HepG2 (cell line): Measurements from ENCODE around the gene BRIP1. TPM values are rescaled to one million over a fixed set of nuclear protein-coding genes. Genes with fewer than 3 reads are reported as not detected.

ENCODE experiments used
- ATAC-seq: fragments of 200-7000 bp; cut with Tn5 transposase; 3 replicates; pipeline ENCODE4 v1.9.1; 2020; ENCODE audit warnings: mild to moderate bottlenecking, moderate library complexity
- BruUV-seq: library from RNA; stranded (reverse); fragments of 400-500 nt; replicated peaks from 2 replicates; lab custom pipeline; 2021; lab: Mats Ljungman, UMichigan
- CTCF ChIA-PET: fragments of 300-600 bp; formaldehyde crosslinking; extraction: SDS; loops from one replicate; lab custom pipeline; 2021; ENCODE audit warnings: low total read pairs, inconsistent platforms, low intra/inter-chr PET ratio; lab: Yijun Ruan, JAX
- POLR2A ChIA-PET: fragments of 350-600 bp; sonication (Branson Sonifier 250); formaldehyde crosslinking; loops from one replicate; lab custom pipeline; 2020; ENCODE audit warnings: antibody characterized with exemption, inconsistent platforms; lab: Yijun Ruan, JAX
- DNase-seq: peaks from one replicate; pipeline ENCODE4 v3.0.0-alpha.2; 2015; ENCODE audit warnings: low spot score
- FAIRE-seq: peaks from 3 replicates; lab custom pipeline; 2011; peaks lifted over from hg19 to GRCh38; lab: Jason Lieb, UNC
- H2AFZ ChIP-seq: one replicate; pipeline ENCODE4 v1.6.1; 2011; ENCODE audit warnings: low read length, inconsistent platforms
- H3K27ac ChIP-seq: fragments of 300-600 bp; 3 replicates; pipeline ENCODE4 v1.8.0; 2011; ENCODE audit warnings: mixed run types, mild to moderate bottlenecking, mixed read lengths, low read length, inconsistent platforms; ENCODE audit not compliant: insufficient read depth; ENCODE audit errors: extremely low read length
- H3K27me3 ChIP-seq, 2 experiments: fragments of 200-600 bp in 1 of 2; 2 replicates in 1 of 2; 3 replicates in 1 of 2; pipeline versions ENCODE4 v1.6.0 to v1.8.0; 2011; ENCODE audit warnings: low read length in 2 of 2, mild to moderate bottlenecking in 2 of 2, moderate library complexity in 2 of 2, inconsistent platforms in 1 of 2; ENCODE audit not compliant: insufficient read depth in 2 of 2, control insufficient read depth in 1 of 2
- H3K36me3 ChIP-seq, 2 experiments: fragments of 200-600 bp in 1 of 2; replicated peaks in 1 of 2; 2 replicates in 1 of 2; 3 replicates in 1 of 2; pipeline versions ENCODE4 v1.5.1 to v1.8.0; 2011; ENCODE audit warnings: low read length in 2 of 2, inconsistent platforms in 1 of 2; ENCODE audit not compliant: insufficient read depth in 2 of 2, control insufficient read depth in 1 of 2
- H3K4me1 ChIP-seq: 2 replicates; pipeline ENCODE4 v1.5.1; 2012; ENCODE audit warnings: low read length, inconsistent platforms; ENCODE audit not compliant: insufficient read depth
- H3K4me2 ChIP-seq: 2 replicates; pipeline ENCODE4 v1.6.0; 2011; ENCODE audit warnings: low read depth, low read length, inconsistent platforms
- H3K4me3 ChIP-seq, 3 experiments: fragments of 200-600 bp in 1 of 3; sonication (generic), shearing (Covaris generic) in 1 of 3; replicated peaks in 1 of 3; 2 replicates each; pipeline ENCODE4 v1.5.1; 2011 to 2016; ENCODE audit warnings: low read length in 3 of 3, inconsistent platforms in 2 of 3, low read depth in 2 of 3, mild to moderate bottlenecking in 2 of 3, control low read depth in 1 of 3, mixed read lengths in 1 of 3; ENCODE audit not compliant: insufficient read depth in 1 of 3
- H3K79me2 ChIP-seq: one replicate; pipeline ENCODE4 v1.6.1; 2011; ENCODE audit warnings: low read length, inconsistent platforms; ENCODE audit not compliant: insufficient read depth
- H3K9ac ChIP-seq: 2 replicates; pipeline ENCODE4 v1.6.0; 2011; ENCODE audit warnings: mild to moderate bottlenecking, low read depth, low read length, inconsistent platforms; ENCODE audit not compliant: insufficient read depth
- H3K9me3 ChIP-seq: 2 replicates; pipeline ENCODE4 v1.5.1; 2012; ENCODE audit warnings: mild to moderate bottlenecking, low read length
- H4K20me1 ChIP-seq: 2 replicates; pipeline ENCODE4 v1.6.0; 2011; ENCODE audit warnings: inconsistent platforms, mild to moderate bottlenecking, low read length, moderate library complexity; ENCODE audit not compliant: insufficient read depth
- FIP1L1 ChIP-seq: fragments of 200-400 bp; formaldehyde crosslinking; IDR thresholded peaks from 2 replicates; pipeline ENCODE4 v1.6.1; 2018; ENCODE audit warnings: low read depth, mild to moderate bottlenecking, low read length, moderate library complexity, borderline replicate concordance; ENCODE audit not compliant: insufficient read depth
- NCOR1 ChIP-seq: fragments of 200-600 bp; sonication (generic); IDR thresholded peaks from 2 replicates; pipeline ENCODE4 v1.7.0; 2017; ENCODE audit warnings: antibody characterized with exemption, low read length, borderline replicate concordance
- NFE2L2 ChIP-seq: fragments of 150-350 bp; IDR thresholded peaks from 2 replicates; pipeline ENCODE4 v1.6.1; 2014; ENCODE audit warnings: low read length
- RFX3 ChIP-seq: IDR thresholded peaks from 2 replicates; pipeline ENCODE4 v1.6.1; 2016; ENCODE audit warnings: missing biosample characterization, missing genetic modification reagents
- ZBTB3 ChIP-seq: sonication (generic); formaldehyde crosslinking; IDR thresholded peaks from 2 replicates; pipeline ENCODE4 v1.4.0; 2020; ENCODE audit warnings: low read depth, mild to moderate bottlenecking, moderate library complexity, missing genetic modification reagents, borderline replicate concordance
- ZNF264 ChIP-seq: sonication (generic); formaldehyde crosslinking; IDR thresholded peaks from 2 replicates; pipeline ENCODE4 v1.4.0; 2020; ENCODE audit warnings: missing genetic modification reagents
- ZNF326 ChIP-seq: sonication (generic); formaldehyde crosslinking; IDR thresholded peaks from 2 replicates; pipeline ENCODE4 v1.4.0; 2020; ENCODE audit warnings: missing genetic modification reagents, borderline replicate concordance
- ZNF382 ChIP-seq: sonication (generic); formaldehyde crosslinking; IDR thresholded peaks from 2 replicates; pipeline ENCODE4 v1.5.0; 2020; ENCODE audit warnings: missing genetic modification reagents, mild to moderate bottlenecking, borderline replicate concordance
- ZNF468 ChIP-seq: sonication (generic); formaldehyde crosslinking; IDR thresholded peaks from 2 replicates; pipeline ENCODE4 v1.8.0; 2022; ENCODE audit warnings: mild to moderate bottlenecking, moderate library complexity, missing genetic modification reagents
- ZNF614 ChIP-seq: IDR thresholded peaks from 2 replicates; pipeline ENCODE4 v1.6.1; 2018; ENCODE audit warnings: missing biosample characterization, missing genetic modification reagents, inconsistent platforms, borderline replicate concordance
- ZNF703 ChIP-seq: sonication (generic); formaldehyde crosslinking; IDR thresholded peaks from 2 replicates; pipeline ENCODE4 v1.5.1; 2020; ENCODE audit warnings: missing genetic modification reagents, mild to moderate bottlenecking, moderate library complexity, borderline replicate concordance
- ZNF839 ChIP-seq: sonication (generic); formaldehyde crosslinking; IDR thresholded peaks from 2 replicates; pipeline ENCODE4 v1.4.0; 2020; ENCODE audit warnings: missing genetic modification reagents, mild to moderate bottlenecking, borderline replicate concordance
- ZNF879 ChIP-seq: sonication (generic); formaldehyde crosslinking; IDR thresholded peaks from 2 replicates; pipeline ENCODE4 v1.8.1; 2023; ENCODE audit warnings: missing genetic modification reagents
- WGBS: methylation state at CpG from one replicate; pipeline ENCODE4 v1.1.6; 2017; ENCODE audit warnings: low lambda C conversion rate; 5-methylcytosine and 5-hydroxymethylcytosine counted together
- in situ Hi-C: cut with HindIII; loops from 2 replicates; pipeline ENCODE4 v1.10.0; 2017; ENCODE audit warnings: low pct_unique_long_range_greater_than_20kb; ENCODE audit not compliant: extremely low pct_ligation_motif_present
- intact Hi-C: fragments of 100-400 bp; cut with micrococcal nuclease; formaldehyde crosslinking; loops from one replicate; pipeline ENCODE4 v1.10.0; 2022; ENCODE audit not compliant: unreplicated experiment
- polyA plus RNA-seq, 8 experiments: library from polyadenylated mRNA; depleted of rRNA in 3 of 8; stranded (reverse) in 7 of 8; unstranded in 1 of 8; fragments of >200 nt; fragmentation: Illumina TruSeq in 4 of 8; extraction: Trizol in 4 of 8; gene quantifications; 2 replicates each; pipeline versions ENCODE4 v1.2.1 to v1.2.3, GENCODE V29; 2011 to 2016; ENCODE audit warnings: low read depth in 4 of 8, missing spikeins in 1 of 8, mixed read lengths in 1 of 8; ENCODE audit not compliant: insufficient read depth in 1 of 8
- total RNA-seq, 5 experiments: library from RNA; depleted of rRNA; stranded (reverse); fragments of >200 nt; fragmentation: Illumina TruSeq; extraction: Trizol; gene quantifications; 2 replicates each; pipeline ENCODE4 v1.2.3, GENCODE V29; 2016; ENCODE audit warnings: low read depth in 1 of 5
- TF ChIP-seq, protein P1 (sequence below): sonication (generic); formaldehyde crosslinking; IDR thresholded peaks from 2 replicates; pipeline ENCODE4 v1.5.1; 2020; ENCODE audit warnings: missing genetic modification reagents, mild to moderate bottlenecking, borderline replicate concordance
- TF ChIP-seq, protein P2 (sequence below): fragments of 450-650 bp; IDR thresholded peaks from 2 replicates; pipeline ENCODE4 v1.6.1; 2016
- TF ChIP-seq, protein P3 (sequence below): sonication (generic); formaldehyde crosslinking; IDR thresholded peaks from 2 replicates; pipeline ENCODE4 v1.9.0; 2022; ENCODE audit warnings: low read depth, missing genetic modification reagents

BRIP1 gene
- total and polyA plus RNA-seq, 2 of the 13 experiments (the other 11 are each of a cell fraction or from before 2014, with no cell fraction given) = 3.8 to 27.7 TPM

DNA sequence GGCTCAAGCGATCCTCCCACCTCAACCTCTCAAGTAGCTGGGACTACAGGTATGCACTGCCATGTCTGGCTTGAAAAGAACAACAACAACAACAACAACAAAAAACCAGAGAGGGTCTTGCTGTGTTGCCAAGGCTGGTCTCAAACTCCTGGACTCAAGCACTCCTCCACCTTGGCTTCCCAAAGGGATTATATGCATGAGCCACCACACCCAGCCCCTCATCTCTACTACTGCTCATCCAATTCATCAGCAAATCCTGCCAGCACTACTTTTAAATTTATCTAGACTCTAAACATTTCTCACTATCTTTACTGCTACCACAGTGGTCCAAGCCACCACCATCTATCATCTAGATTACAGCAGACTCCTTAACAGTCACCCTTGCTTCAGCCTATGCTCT lies 109.6 kb downstream of the BRIP1 start:
- no peaks in the 10 kb centered on the region for H3K4me1 ChIP-seq
- H3K9ac ChIP-seq = no peak overlapping the region
- H3K79me2 ChIP-seq = no peaks in the 10 kb centered on the region
- ATAC-seq = no peak
- no peaks in the 10 kb centered on the region for H3K9me3 ChIP-seq
- ChIA-PET POLR2A (no interaction called here), CTCF (no interaction called here)
- no TSS peak for BruUV-seq
- no peak overlapping the region for H3K4me2 ChIP-seq
- intact Hi-C loops (no loop called here), in situ Hi-C loops (no loop called here)
- TF ChIP-seq ZBTB3 (no peak), NFE2L2 (no peak), ZNF614 (CRISPR knock-in tag) (no peak), ZNF468 (CRISPR knock-in tag) (no peak), ZNF264 (CRISPR knock-in tag) (no peak), ZNF703 (CRISPR knock-in tag) (no peak), ZNF326 (no peak), ZNF382 (CRISPR knock-in tag) (no peak), NCOR1 (no peak), FIP1L1 (no peak), ZNF839 (CRISPR knock-in tag) (no peak), RFX3 (CRISPR knock-in tag) (no peak), ZNF879 (CRISPR knock-in tag) (no peak)
- TF ChIP-seq, protein P1, sequence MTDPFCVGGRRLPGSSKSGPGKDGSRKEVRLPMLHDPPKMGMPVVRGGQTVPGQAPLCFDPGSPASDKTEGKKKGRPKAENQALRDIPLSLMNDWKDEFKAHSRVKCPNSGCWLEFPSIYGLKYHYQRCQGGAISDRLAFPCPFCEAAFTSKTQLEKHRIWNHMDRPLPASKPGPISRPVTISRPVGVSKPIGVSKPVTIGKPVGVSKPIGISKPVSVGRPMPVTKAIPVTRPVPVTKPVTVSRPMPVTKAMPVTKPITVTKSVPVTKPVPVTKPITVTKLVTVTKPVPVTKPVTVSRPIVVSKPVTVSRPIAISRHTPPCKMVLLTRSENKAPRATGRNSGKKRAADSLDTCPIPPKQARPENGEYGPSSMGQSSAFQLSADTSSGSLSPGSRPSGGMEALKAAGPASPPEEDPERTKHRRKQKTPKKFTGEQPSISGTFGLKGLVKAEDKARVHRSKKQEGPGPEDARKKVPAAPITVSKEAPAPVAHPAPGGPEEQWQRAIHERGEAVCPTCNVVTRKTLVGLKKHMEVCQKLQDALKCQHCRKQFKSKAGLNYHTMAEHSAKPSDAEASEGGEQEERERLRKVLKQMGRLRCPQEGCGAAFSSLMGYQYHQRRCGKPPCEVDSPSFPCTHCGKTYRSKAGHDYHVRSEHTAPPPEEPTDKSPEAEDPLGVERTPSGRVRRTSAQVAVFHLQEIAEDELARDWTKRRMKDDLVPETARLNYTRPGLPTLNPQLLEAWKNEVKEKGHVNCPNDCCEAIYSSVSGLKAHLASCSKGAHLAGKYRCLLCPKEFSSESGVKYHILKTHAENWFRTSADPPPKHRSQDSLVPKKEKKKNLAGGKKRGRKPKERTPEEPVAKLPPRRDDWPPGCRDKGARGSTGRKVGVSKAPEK (CRISPR knock-in tag) = no peak
- TF ChIP-seq, protein P2, sequence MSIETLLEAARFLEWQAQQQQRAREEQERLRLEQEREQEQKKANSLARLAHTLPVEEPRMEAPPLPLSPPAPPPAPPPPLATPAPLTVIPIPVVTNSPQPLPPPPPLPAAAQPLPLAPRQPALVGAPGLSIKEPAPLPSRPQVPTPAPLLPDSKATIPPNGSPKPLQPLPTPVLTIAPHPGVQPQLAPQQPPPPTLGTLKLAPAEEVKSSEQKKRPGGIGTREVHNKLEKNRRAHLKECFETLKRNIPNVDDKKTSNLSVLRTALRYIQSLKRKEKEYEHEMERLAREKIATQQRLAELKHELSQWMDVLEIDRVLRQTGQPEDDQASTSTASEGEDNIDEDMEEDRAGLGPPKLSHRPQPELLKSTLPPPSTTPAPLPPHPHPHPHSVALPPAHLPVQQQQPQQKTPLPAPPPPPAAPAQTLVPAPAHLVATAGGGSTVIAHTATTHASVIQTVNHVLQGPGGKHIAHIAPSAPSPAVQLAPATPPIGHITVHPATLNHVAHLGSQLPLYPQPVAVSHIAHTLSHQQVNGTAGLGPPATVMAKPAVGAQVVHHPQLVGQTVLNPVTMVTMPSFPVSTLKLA = no peak
- TF ChIP-seq, protein P3, sequence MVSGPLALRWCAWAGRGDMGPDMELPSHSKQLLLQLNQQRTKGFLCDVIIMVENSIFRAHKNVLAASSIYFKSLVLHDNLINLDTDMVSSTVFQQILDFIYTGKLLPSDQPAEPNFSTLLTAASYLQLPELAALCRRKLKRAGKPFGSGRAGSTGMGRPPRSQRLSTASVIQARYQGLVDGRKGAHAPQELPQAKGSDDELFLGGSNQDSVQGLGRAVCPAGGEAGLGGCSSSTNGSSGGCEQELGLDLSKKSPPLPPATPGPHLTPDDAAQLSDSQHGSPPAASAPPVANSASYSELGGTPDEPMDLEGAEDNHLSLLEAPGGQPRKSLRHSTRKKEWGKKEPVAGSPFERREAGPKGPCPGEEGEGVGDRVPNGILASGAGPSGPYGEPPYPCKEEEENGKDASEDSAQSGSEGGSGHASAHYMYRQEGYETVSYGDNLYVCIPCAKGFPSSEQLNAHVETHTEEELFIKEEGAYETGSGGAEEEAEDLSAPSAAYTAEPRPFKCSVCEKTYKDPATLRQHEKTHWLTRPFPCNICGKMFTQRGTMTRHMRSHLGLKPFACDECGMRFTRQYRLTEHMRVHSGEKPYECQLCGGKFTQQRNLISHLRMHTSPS (CRISPR knock-in tag) = no peak
- H3K27me3 ChIP-seq = no peaks in the 10 kb centered on the region
- no peak for DNase-seq
- no peak overlapping the region for H3K4me3 ChIP-seq
- no peaks in the 10 kb centered on the region for H4K20me1 ChIP-seq
- no peak overlapping the region for H2AFZ ChIP-seq
- peaks cover 1 to 4% of the 10 kb centered on the region in 2 experiments; a peak in 2 of 5 replicates for H3K36me3 ChIP-seq
- 95% methylated on average over 1 of the region's 1 CpG for WGBS
- FAIRE-seq = no peak
- no peak overlapping the region for H3K27ac ChIP-seq
